ENCODE data around the gene MTCL1. TPM values are rescaled to one million over a fixed set of nuclear protein-coding genes. Genes with fewer than 3 reads are reported as not detected.

MTCL1 gene
- total and polyA plus RNA-seq, 7 experiments from 2014 or later: 0.17 to 0.81 (median 0.61) TPM; not detected in 4

GRCh38 chr18:8874872-8875271 is 169.5 kb downstream of the MTCL1 start:
- Histone ChIP-seq H3K9me3 (ENCODE audit: control insufficient read depth in 2 of 3, low read length in 3 of 3) (no peaks in the 10 kb centered on the region), H3K4me3 (ENCODE audit: low read length) (no peak overlapping the region), H3K4me1 (ENCODE audit: control insufficient read depth in 2 of 2, insufficient read depth in 2 of 2, low read length in 2 of 2) (no peaks in the 10 kb centered on the region), H3K36me3 (ENCODE audit: control insufficient read depth in 2 of 3, insufficient read depth in 3 of 3, low read length in 3 of 3) (no peaks in the 10 kb centered on the region), H3K27me3 (ENCODE audit: control insufficient read depth in 2 of 2, insufficient read depth in 2 of 2, low read length in 2 of 2) (no peaks in the 10 kb centered on the region), H3K27ac (ENCODE audit: low read depth, low read length) (no peak overlapping the region)
- Mint-ChIP-seq H3K4me3 (no peak overlapping the region), H3K36me3 (no peaks in the 10 kb centered on the region), H3K27ac (no peak overlapping the region), H3K9me3 (peaks cover 0 to 2% (median 0%) of the 10 kb centered on the region in 11 donors), H3K4me1 (no peaks in the 10 kb centered on the region), H3K27me3 (peaks cover 0 to 25% (median 20%) of the 10 kb centered on the region in 5 donors)
- intact Hi-C loops (cut with micrococcal nuclease): no loop called here
- DNase-seq (no peak), ATAC-seq (no peak)
- ChIA-PET POLR2A (no interaction called here), CTCF (interaction anchor here (0.7 kb wide), 1 partner anchor 49 kb away, joined by 5 read pairs; no protein-coding TSS in a partner anchor)

DNA sequence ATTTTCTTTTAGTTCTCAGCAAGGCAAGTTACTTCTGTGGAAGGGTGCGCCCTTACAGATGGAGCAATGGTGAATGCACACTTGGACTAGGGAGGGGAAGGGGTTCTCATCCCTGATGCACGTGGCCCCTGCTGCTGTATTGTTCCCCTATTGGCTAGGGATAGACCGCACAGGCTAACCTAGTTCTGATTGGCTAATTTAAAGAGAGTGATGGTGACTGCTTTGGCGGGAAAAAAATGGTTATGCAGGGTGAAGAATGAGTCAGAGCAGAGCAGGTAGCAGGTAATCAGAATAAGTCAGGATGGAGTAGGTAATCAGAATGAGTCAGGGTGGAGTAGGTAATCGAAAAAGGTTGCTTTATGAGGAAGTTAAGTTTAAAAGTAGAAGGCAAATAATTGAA is 171.5 kb downstream of the MTCL1 start:
- Histone ChIP-seq H3K27me3 (ENCODE audit: control insufficient read depth in 2 of 2, insufficient read depth in 2 of 2, low read length in 2 of 2) (no peaks in the 10 kb centered on the region), H3K9me3 (ENCODE audit: control insufficient read depth in 2 of 3, low read length in 3 of 3) (peaks cover 0 to 5% (median 0%) of the 10 kb centered on the region in 3 experiments), H3K4me1 (ENCODE audit: control insufficient read depth in 2 of 2, insufficient read depth in 2 of 2, low read length in 2 of 2) (no peaks in the 10 kb centered on the region), H3K36me3 (ENCODE audit: control insufficient read depth in 2 of 3, insufficient read depth in 3 of 3, low read length in 3 of 3) (no peaks in the 10 kb centered on the region), H3K27ac (ENCODE audit: low read depth, low read length) (no peak overlapping the region), H3K4me3 (ENCODE audit: low read length) (no peak overlapping the region)
- Mint-ChIP-seq H3K4me1 (no peaks in the 10 kb centered on the region), H3K4me3 (no peak overlapping the region), H3K9me3 (peaks cover 0 to 11% (median 7%) of the 10 kb centered on the region in 11 donors), H3K36me3 (peaks cover 0 to 7% (median 3%) of the 10 kb centered on the region in 5 donors), H3K27me3 (peaks cover 6 to 42% (median 24%) of the 10 kb centered on the region in 5 donors), H3K27ac (no peak overlapping the region)
- DNase-seq: no peak
- intact Hi-C loops (cut with micrococcal nuclease): no loop called here
- no peak for ATAC-seq
- ChIA-PET CTCF (no interaction called here), POLR2A (no interaction called here)

DNA sequence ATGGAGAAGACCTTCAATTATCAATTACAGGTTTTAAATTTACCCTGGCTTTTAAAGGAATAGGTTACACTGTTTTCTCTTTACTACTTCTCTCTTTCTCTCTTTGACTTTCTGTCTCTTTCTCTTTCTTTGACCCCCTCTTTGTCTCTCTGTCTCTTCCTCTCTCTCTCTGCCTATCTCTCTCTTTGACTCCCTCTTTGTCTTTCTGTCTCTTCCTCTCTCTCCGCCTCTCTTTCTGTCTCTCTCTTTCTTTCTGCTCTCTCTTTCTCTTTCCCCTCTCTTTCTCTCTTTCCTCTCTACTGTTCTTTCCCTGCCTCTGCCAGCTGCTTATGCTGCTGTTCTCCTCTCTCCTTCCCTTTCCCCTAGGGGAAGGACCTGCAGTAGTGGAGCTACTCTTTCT is 175.7 kb downstream of the MTCL1 start:
- ATAC-seq (no peak), DNase-seq (no peak)
- Histone ChIP-seq H3K27ac (ENCODE audit: low read depth, low read length) (no peak overlapping the region), H3K4me3 (ENCODE audit: low read length) (no peak overlapping the region), H3K9me3 (ENCODE audit: control insufficient read depth in 2 of 3, low read length in 3 of 3) (peaks cover 0 to 17% (median 0%) of the 10 kb centered on the region in 3 experiments), H3K27me3 (ENCODE audit: control insufficient read depth in 2 of 2, insufficient read depth in 2 of 2, low read length in 2 of 2) (no peaks in the 10 kb centered on the region), H3K36me3 (ENCODE audit: control insufficient read depth in 2 of 3, insufficient read depth in 3 of 3, low read length in 3 of 3) (no peaks in the 10 kb centered on the region), H3K4me1 (ENCODE audit: control insufficient read depth in 2 of 2, insufficient read depth in 2 of 2, low read length in 2 of 2) (no peaks in the 10 kb centered on the region)
- no peaks in the 10 kb centered on the region for H3K4me1 Mint-ChIP-seq
- peaks cover 0 to 14% (median 3%) of the 10 kb centered on the region in 5 donors for H3K36me3 Mint-ChIP-seq
- intact Hi-C loops (cut with micrococcal nuclease): no loop called here
- peaks cover 3 to 30% (median 20%) of the 10 kb centered on the region in 5 donors for H3K27me3 Mint-ChIP-seq
- ChIA-PET CTCF (no interaction called here), POLR2A (no interaction called here)
- no peak overlapping the region for H3K27ac Mint-ChIP-seq
- no peak overlapping the region for H3K4me3 Mint-ChIP-seq
- H3K9me3 Mint-ChIP-seq: peaks cover 8 to 33% (median 19%) of the 10 kb centered on the region in 11 donors

Other genes starting within 250 kb of the MTCL1 start
- 10 to 100 TPM; 19.8 to 26.2 (median 23.0) TPM for gene RAB12, start 96.1 kb upstream of the MTCL1 start, total RNA-seq
- gene RAB12, start 96.1 kb upstream of the MTCL1 start, polyA plus RNA-seq: under 1 TPM; 0.12 to 0.45 TPM

Measured in naive thymus-derived CD4-positive, alpha-beta T cell (primary cell).